ENCODE results near the gene MICU2. TPM values are rescaled to one million over a fixed set of nuclear protein-coding genes. Genes with fewer than 3 reads are reported as not detected.

Gene MICU2
- total RNA-seq, 4 donors from 2014 or later: 31.6 to 39.5 (median 36.0) TPM

- no peak overlapping the region for H3K27ac ChIP-seq (replicated peaks in 1 of 4)
- intact Hi-C loops (cut with DNase I): no loop called here
- WGBS: 68% methylated on average over 7 of the region's 7 CpGs
Measured at GRCh38 chr13:21466527-21466926, 137.4 kb downstream of the MICU2 start.

GRCh38 chr13:21465710-21466160 is 138.2 kb downstream of the MICU2 start:
- TF ChIP-seq EP300 (IDR thresholded peaks at IDR 0.05): no peak
- TF ChIP-seq POLR2AphosphoS5 (IDR thresholded peaks at IDR 0.05): no peak
- no peak for TF ChIP-seq POLR2A (IDR thresholded peaks at IDR 0.05; ENCODE audit: low read depth)
- no peak for TF ChIP-seq CTCF (IDR thresholded peaks at IDR 0.05)
- Histone ChIP-seq H3K4me1 (no peaks in the 10 kb centered on the region), H3K27me3 (no peaks in the 10 kb centered on the region), H3K9me3 (peaks cover 0 to 4% (median under 1%) of the 10 kb centered on the region in 4 donors), H3K4me3 (no peak overlapping the region), H3K36me3 (no peaks in the 10 kb centered on the region), H3K27ac (replicated peaks in 1 of 4) (no peak overlapping the region)
- no peak for DNase-seq (ENCODE audit: extremely low spot score)
- WGBS: 65% methylated on average over 9 of the region's 9 CpGs
- intact Hi-C loops (cut with DNase I): no loop called here

More at GRCh38 chr13:21466527-21466926, 137.4 kb downstream of the MICU2 start:
- no peak for DNase-seq (ENCODE audit: extremely low spot score)
- Histone ChIP-seq H3K36me3 (no peaks in the 10 kb centered on the region), H3K9me3 (peaks cover 0 to 11% (median 5%) of the 10 kb centered on the region in 4 donors), H3K27me3 (no peaks in the 10 kb centered on the region), H3K4me1 (no peaks in the 10 kb centered on the region), H3K4me3 (no peak overlapping the region)
- no peak for TF ChIP-seq POLR2A (IDR thresholded peaks at IDR 0.05; ENCODE audit: low read depth)
- no peak for TF ChIP-seq EP300 (IDR thresholded peaks at IDR 0.05)
- TF ChIP-seq POLR2AphosphoS5 (IDR thresholded peaks at IDR 0.05): no peak
- no peak for TF ChIP-seq CTCF (IDR thresholded peaks at IDR 0.05)

- no peaks in the 10 kb centered on the region for H3K27me3 ChIP-seq
- H3K4me1 ChIP-seq: peaks cover 0 to under 1% (median 0%) of the 10 kb centered on the region in 4 donors
- no peak overlapping the region for H3K4me3 ChIP-seq
- TF ChIP-seq CTCF (IDR thresholded peaks at IDR 0.05) (no peak), POLR2AphosphoS5 (IDR thresholded peaks at IDR 0.05) (no peak), EP300 (IDR thresholded peaks at IDR 0.05) (no peak), POLR2A (IDR thresholded peaks at IDR 0.05; ENCODE audit: low read depth) (no peak)
- intact Hi-C loops (cut with DNase I): no loop called here
- no peak overlapping the region for H3K27ac ChIP-seq (replicated peaks in 1 of 4)
- H3K36me3 ChIP-seq: no peaks in the 10 kb centered on the region
- H3K9me3 ChIP-seq: no peaks in the 10 kb centered on the region
- no peak for DNase-seq (ENCODE audit: extremely low spot score)
Measured at GRCh38 chr13:21463424-21463823, 140.5 kb downstream of the MICU2 start.

GRCh38 chr13:21461131-21461530 is 142.8 kb downstream of the MICU2 start:
- intact Hi-C loops (cut with DNase I): no loop called here
- H3K4me1 ChIP-seq: peaks cover 4 to 17% (median 12%) of the 10 kb centered on the region in 4 donors
- H3K27me3 ChIP-seq: no peaks in the 10 kb centered on the region
- H3K27ac ChIP-seq (replicated peaks in 1 of 4): no peak overlapping the region
- DNase-seq (ENCODE audit: extremely low spot score): no peak
- no peak for TF ChIP-seq POLR2A (IDR thresholded peaks at IDR 0.05; ENCODE audit: low read depth)
- TF ChIP-seq EP300 (IDR thresholded peaks at IDR 0.05): no peak
- TF ChIP-seq POLR2AphosphoS5 (IDR thresholded peaks at IDR 0.05): no peak
- no peak for TF ChIP-seq CTCF (IDR thresholded peaks at IDR 0.05)
- WGBS: 100% methylated on average over 2 of the region's 3 CpGs
- no peaks in the 10 kb centered on the region for H3K9me3 ChIP-seq
- no peaks in the 10 kb centered on the region for H3K36me3 ChIP-seq
- H3K4me3 ChIP-seq: no peak overlapping the region
